Measurements from ENCODE around the gene PPP2R2D.

DNA sequence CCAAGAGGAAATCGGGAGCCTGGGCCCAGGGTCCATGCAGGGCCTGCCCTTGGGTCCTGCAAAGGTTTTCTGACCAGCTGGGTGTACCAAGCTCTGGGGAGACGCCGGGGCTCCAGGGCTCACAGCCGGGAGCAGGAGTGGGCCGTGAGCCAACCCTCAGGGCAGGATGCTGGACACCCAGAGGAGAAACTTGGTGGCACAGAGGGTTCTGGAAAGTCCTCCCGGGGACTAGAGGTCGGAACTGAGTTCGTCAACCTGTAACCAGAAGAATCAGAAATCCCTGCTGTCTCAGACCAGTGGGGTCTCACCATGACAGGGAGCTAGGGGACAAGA lies 29.2 kb upstream of the PPP2R2D start:
- TF ChIP-seq POLR2A (IDR thresholded peaks at IDR 0.05): no peak
- TF ChIP-seq, protein P1, sequence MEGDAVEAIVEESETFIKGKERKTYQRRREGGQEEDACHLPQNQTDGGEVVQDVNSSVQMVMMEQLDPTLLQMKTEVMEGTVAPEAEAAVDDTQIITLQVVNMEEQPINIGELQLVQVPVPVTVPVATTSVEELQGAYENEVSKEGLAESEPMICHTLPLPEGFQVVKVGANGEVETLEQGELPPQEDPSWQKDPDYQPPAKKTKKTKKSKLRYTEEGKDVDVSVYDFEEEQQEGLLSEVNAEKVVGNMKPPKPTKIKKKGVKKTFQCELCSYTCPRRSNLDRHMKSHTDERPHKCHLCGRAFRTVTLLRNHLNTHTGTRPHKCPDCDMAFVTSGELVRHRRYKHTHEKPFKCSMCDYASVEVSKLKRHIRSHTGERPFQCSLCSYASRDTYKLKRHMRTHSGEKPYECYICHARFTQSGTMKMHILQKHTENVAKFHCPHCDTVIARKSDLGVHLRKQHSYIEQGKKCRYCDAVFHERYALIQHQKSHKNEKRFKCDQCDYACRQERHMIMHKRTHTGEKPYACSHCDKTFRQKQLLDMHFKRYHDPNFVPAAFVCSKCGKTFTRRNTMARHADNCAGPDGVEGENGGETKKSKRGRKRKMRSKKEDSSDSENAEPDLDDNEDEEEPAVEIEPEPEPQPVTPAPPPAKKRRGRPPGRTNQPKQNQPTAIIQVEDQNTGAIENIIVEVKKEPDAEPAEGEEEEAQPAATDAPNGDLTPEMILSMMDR (IDR thresholded peaks at IDR 0.05 in 4 of 5, conservative IDR thresholded peaks at IDR 0.05 in 1 of 5): no peak

All from gastrocnemius medialis (tissue), 4 donors.